OCI-LY7 (cell line): ENCODE results near the gene DGCR2. TPM values are rescaled to one million over a fixed set of nuclear protein-coding genes. Genes with fewer than 3 reads are reported as not detected.
"Not testable (repeated sequence)": the region's sequence is repeated elsewhere in the genome, so short reads cannot be mapped to it uniquely, and the experiment has no call there.

ENCODE experiments used
- BruUV-seq: library from RNA; stranded (reverse); fragments of 400-500 nt; replicated peaks from 2 replicates; lab custom pipeline; 2021; lab: Mats Ljungman, UMichigan
- CTCF ChIA-PET: fragments of 300-600 bp; sonication (Branson Sonifier 250); formaldehyde crosslinking; loops from one replicate; lab custom pipeline; 2022; ENCODE audit warnings: antibody characterized with exemption; ENCODE audit not compliant: unreplicated experiment; lab: Charles Lee
- POLR2A ChIA-PET: fragments of 300-600 bp; sonication (Branson Sonifier 250); formaldehyde crosslinking; loops from one replicate; lab custom pipeline; 2022; ENCODE audit warnings: antibody characterized with exemption; lab: Charles Lee
- DNase-seq: peaks from one replicate; pipeline ENCODE4 v3.0.0-alpha.2; 2015; ENCODE audit warnings: low spot score
- H2AFZ ChIP-seq: fragments of 200-600 bp; sonication (generic), shearing (Covaris generic); 2 replicates; pipeline ENCODE4 v1.6.1; 2014; ENCODE audit warnings: mild to moderate bottlenecking, antibody characterized with exemption, low read length, moderate library complexity
- H3K27ac ChIP-seq: fragments of 200-600 bp; sonication (generic); 2 replicates; pipeline ENCODE4 v1.5.1; 2014; ENCODE audit warnings: mixed run types, low read depth, mild to moderate bottlenecking, moderate library complexity, low read length, inconsistent platforms; ENCODE audit not compliant: poor library complexity, severe bottlenecking
- H3K36me3 ChIP-seq: fragments of 200-600 bp; sonication (generic); 2 replicates; pipeline ENCODE4 v1.6.1; 2014; ENCODE audit warnings: mild to moderate bottlenecking, antibody characterized with exemption, low read length, moderate library complexity, mixed read lengths; ENCODE audit not compliant: insufficient read depth
- H3K4me1 ChIP-seq: fragments of 200-600 bp; sonication (generic); 2 replicates; pipeline ENCODE4 v1.5.1; 2014; ENCODE audit warnings: mild to moderate bottlenecking, low read length; ENCODE audit not compliant: insufficient read depth, poor library complexity, severe bottlenecking
- H3K4me2 ChIP-seq: fragments of 200-600 bp; sonication (generic); 2 replicates; pipeline ENCODE4 v1.6.1; 2014; ENCODE audit warnings: mild to moderate bottlenecking, low read length
- H3K4me3 ChIP-seq: fragments of 200-600 bp; sonication (generic); 2 replicates; pipeline ENCODE4 v1.5.1; 2014; ENCODE audit warnings: mild to moderate bottlenecking, low read depth, low read length; ENCODE audit not compliant: poor library complexity, severe bottlenecking
- H3K79me2 ChIP-seq: fragments of 200-600 bp; sonication (generic); 2 replicates; pipeline ENCODE4 v1.6.1; 2016; ENCODE audit warnings: low read depth, mild to moderate bottlenecking, low read length, moderate library complexity, mixed read lengths; ENCODE audit not compliant: insufficient read depth
- H3K9me2 ChIP-seq: fragments of 200-600 bp; sonication (generic); 2 replicates; pipeline ENCODE4 v1.6.1; 2016; ENCODE audit warnings: mild to moderate bottlenecking, low read length, mixed read lengths; ENCODE audit not compliant: insufficient read depth
- H3K9me3 ChIP-seq: fragments of 200-600 bp; sonication (generic); 2 replicates; pipeline ENCODE4 v1.6.1; 2014; ENCODE audit warnings: mild to moderate bottlenecking, mixed run types, low read length, mixed read lengths
- H4K20me1 ChIP-seq: fragments of 200-600 bp; sonication (generic); 2 replicates; pipeline ENCODE4 v1.6.1; 2014; ENCODE audit warnings: mild to moderate bottlenecking, antibody characterized with exemption, low read length, moderate library complexity, mixed read lengths; ENCODE audit not compliant: insufficient read depth
- EZH2phosphoT487 ChIP-seq: fragments of 200-600 bp; sonication (generic); IDR thresholded peaks from 2 replicates; pipeline ENCODE4 v1.6.1; 2018; ENCODE audit warnings: low read depth, borderline replicate concordance, mild to moderate bottlenecking, mixed run types, antibody characterized with exemption, low read length, moderate library complexity, mixed read lengths
- intact Hi-C: fragments of 100-400 bp; cut with micrococcal nuclease; formaldehyde crosslinking; loops from one replicate; pipeline ENCODE4 v1.10.0; 2022; ENCODE audit not compliant: unreplicated experiment
- total RNA-seq, 2 experiments: library from RNA; depleted of rRNA in 1 of 2; stranded (reverse); fragments of >200 nt in 1 of 2; shearing (Covaris generic) in 1 of 2; gene quantifications; 2 replicates each; pipeline ENCODE4 v1.2.3, GENCODE V29; 2014 to 2022
- TF ChIP-seq, protein P1 (sequence below): fragments of 200-600 bp; sonication (generic); conservative IDR thresholded peaks from 2 replicates; pipeline ENCODE4 v1.5.1; 2014; ENCODE audit warnings: mild to moderate bottlenecking, antibody characterized with exemption, low read length, moderate library complexity, mixed read lengths

Gene DGCR2
- total RNA-seq, 2 experiments from 2014 or later = 27.6 to 29.7 TPM

DNA sequence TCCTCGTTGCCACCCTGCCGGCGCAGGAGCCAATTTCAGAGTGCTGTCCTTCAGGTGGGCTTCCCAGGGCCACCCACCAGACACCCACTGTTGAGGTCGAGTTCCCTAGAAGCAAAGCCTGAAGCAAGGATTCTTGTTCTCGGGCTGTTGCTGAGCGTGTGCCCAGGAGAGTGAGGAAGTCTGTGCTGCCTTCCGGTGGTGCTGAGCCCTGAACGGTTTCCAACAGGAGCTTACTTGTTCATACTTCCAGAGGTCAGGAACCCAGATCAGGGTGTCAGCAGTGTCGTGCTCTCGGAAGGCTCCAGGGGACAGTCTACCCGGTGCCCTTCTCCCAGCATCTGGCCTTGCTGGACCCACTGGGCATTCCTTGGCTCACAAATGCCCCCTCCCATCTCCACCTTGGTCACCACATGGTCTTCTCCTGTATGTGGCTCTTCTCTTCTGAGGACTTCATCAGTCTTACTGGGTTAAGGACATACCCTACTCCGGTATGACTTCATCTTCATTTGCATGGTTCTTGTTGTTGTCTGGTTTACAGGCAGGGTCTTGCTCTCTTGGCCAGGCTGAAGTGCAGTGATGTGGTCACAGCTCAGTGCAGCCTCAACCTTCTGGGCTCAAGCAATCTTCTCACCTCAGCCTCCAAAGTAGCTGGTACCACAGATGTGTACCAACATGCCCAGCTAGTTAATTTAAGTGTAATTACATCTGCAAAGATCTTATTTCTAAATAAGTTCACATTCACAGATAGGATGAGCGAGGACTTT lies 45.1 kb upstream of the DGCR2 start:
- no peak overlapping the region for H2AFZ ChIP-seq
- POLR2A ChIA-PET = interaction anchor here (0.8 to 1.0 kb wide), 2 partner anchors 20 to 34 kb away, joined by 3 read pairs; no protein-coding TSS in a partner anchor
- no peaks in the 10 kb centered on the region for H3K9me3 ChIP-seq
- H3K79me2 ChIP-seq = peaks cover 7% of the 10 kb centered on the region
- H3K4me2 ChIP-seq = no peak overlapping the region
- H3K4me1 ChIP-seq = peaks cover 6% of the 10 kb centered on the region
- no peaks in the 10 kb centered on the region for H3K9me2 ChIP-seq
- 0 out of 2 replicates have a peak, but pooled peaks cover 1% of the 10 kb centered on the region for H4K20me1 ChIP-seq
- no peak overlapping the region for H3K27ac ChIP-seq
- no peaks in the 10 kb centered on the region for H3K36me3 ChIP-seq
- CTCF ChIA-PET = no interaction called here
- TF ChIP-seq EZH2phosphoT487 = no peak
- TF ChIP-seq, protein P1, sequence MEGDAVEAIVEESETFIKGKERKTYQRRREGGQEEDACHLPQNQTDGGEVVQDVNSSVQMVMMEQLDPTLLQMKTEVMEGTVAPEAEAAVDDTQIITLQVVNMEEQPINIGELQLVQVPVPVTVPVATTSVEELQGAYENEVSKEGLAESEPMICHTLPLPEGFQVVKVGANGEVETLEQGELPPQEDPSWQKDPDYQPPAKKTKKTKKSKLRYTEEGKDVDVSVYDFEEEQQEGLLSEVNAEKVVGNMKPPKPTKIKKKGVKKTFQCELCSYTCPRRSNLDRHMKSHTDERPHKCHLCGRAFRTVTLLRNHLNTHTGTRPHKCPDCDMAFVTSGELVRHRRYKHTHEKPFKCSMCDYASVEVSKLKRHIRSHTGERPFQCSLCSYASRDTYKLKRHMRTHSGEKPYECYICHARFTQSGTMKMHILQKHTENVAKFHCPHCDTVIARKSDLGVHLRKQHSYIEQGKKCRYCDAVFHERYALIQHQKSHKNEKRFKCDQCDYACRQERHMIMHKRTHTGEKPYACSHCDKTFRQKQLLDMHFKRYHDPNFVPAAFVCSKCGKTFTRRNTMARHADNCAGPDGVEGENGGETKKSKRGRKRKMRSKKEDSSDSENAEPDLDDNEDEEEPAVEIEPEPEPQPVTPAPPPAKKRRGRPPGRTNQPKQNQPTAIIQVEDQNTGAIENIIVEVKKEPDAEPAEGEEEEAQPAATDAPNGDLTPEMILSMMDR = no peak
- BruUV-seq = no TSS peak
- no peak overlapping the region for H3K4me3 ChIP-seq
- no peak for DNase-seq
- intact Hi-C loops = no loop called here

DNA sequence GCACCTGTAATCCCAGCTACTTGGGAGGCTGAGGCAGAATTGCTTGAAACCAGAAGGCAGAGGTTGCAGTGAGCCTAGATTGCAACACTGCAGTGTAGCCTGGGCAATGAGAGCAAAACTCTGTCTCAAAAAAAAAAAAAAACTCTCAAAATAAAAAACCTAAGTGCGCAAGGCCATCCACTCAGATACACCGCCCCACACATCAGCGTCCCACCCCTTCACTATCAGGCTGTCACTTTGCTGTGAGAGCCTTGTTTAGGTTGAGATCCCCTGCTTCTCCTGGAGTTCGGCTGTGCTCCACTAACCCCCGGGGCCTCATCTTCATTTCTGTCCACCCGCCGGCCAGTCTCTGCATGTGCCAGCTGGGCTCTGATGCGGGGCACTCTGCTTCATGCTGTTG lies 44.2 kb upstream of the DGCR2 start:
- no peak for TF ChIP-seq EZH2phosphoT487
- TF ChIP-seq, protein P1 = no peak
- no TSS peak for BruUV-seq
- Histone ChIP-seq H3K9me3 (no peaks in the 10 kb centered on the region), H3K9me2 (no peaks in the 10 kb centered on the region), H3K4me1 (peaks cover 6% of the 10 kb centered on the region), H3K79me2 (no peaks in the 10 kb centered on the region), H3K4me3 (no peak overlapping the region), H2AFZ (no peak overlapping the region), H3K36me3 (no peaks in the 10 kb centered on the region), H4K20me1 (no peaks in the 10 kb centered on the region), H3K27ac (no peak overlapping the region), H3K4me2 (no peak overlapping the region)
- intact Hi-C loops = no loop called here
- ChIA-PET POLR2A (interaction anchor here (0.8 kb wide), 1 partner anchor 19 kb away, joined by 3 read pairs; no protein-coding TSS in a partner anchor), CTCF (no interaction called here)
- DNase-seq = no peak

DNA sequence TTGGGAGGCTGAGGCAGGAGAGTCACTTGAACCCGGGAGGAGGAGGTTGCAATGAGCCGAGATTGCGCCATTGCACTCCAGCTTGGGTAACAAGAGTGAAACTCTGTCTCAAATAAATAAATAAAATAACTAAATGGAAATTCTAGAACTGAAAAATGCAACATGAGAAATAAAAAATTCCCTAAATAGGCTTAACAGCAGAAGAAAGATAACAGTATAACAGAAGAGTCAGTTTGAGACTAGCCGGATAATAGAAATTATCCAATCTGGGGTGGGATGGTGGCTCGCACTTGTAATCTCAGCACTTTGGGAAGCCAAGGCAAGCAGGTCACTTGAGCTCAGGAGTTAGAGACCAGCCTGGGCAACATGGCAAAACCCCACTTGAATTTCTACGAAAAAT lies 42.2 kb upstream of the DGCR2 start:
- no TSS peak for BruUV-seq
- CTCF ChIA-PET = no interaction called here

DNA sequence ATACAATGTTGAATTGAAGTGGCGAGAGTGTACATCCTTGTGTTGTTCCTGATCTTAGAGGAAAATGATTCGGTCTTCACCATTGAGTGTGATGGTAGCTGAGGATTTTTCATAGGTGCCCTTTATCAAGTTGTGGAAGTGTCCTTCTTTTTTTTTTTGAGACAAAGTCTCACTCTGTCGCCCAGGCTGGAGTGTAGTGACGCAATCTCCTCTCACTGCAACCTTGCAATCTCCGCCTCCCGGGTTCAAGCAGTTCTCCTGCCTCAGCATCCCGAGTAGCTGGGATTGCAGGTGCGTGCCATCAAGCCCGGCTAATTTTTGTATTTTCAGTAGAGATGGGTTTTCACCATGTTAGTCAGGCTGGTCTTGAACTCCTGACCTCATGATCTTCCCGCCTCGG lies 36.4 kb upstream of the DGCR2 start:
- H3K79me2 ChIP-seq, H3K9me2 ChIP-seq, POLR2A ChIA-PET, H3K4me2 ChIP-seq, intact Hi-C loops, H3K36me3 ChIP-seq, H4K20me1 ChIP-seq, H3K9me3 ChIP-seq, BruUV-seq, CTCF ChIA-PET, H3K27ac ChIP-seq, H3K4me3 ChIP-seq, H3K4me1 ChIP-seq, DNase-seq, H2AFZ ChIP-seq: not testable (repeated sequence)

More for the DNA sequence above, 42.2 kb upstream of the DGCR2 start:
- Histone ChIP-seq H3K9me3 (no peaks in the 10 kb centered on the region), H3K4me3 (no peak overlapping the region), H3K4me2 (no peak overlapping the region), H3K36me3 (no peaks in the 10 kb centered on the region), H2AFZ (no peak overlapping the region), H3K27ac (no peak overlapping the region), H4K20me1 (no peaks in the 10 kb centered on the region), H3K4me1 (no peaks in the 10 kb centered on the region), H3K79me2 (no peaks in the 10 kb centered on the region), H3K9me2 (no peaks in the 10 kb centered on the region)
- DNase-seq = no peak
- POLR2A ChIA-PET = no interaction called here
- no peak for TF ChIP-seq EZH2phosphoT487
- TF ChIP-seq, protein P1 = no peak
- intact Hi-C loops = no loop called here
